Measurements from ENCODE around the gene TDG.
A peak's percentile ranks its signal among the peaks of the same experiment; 100 is the strongest.

TDG gene

DNA sequence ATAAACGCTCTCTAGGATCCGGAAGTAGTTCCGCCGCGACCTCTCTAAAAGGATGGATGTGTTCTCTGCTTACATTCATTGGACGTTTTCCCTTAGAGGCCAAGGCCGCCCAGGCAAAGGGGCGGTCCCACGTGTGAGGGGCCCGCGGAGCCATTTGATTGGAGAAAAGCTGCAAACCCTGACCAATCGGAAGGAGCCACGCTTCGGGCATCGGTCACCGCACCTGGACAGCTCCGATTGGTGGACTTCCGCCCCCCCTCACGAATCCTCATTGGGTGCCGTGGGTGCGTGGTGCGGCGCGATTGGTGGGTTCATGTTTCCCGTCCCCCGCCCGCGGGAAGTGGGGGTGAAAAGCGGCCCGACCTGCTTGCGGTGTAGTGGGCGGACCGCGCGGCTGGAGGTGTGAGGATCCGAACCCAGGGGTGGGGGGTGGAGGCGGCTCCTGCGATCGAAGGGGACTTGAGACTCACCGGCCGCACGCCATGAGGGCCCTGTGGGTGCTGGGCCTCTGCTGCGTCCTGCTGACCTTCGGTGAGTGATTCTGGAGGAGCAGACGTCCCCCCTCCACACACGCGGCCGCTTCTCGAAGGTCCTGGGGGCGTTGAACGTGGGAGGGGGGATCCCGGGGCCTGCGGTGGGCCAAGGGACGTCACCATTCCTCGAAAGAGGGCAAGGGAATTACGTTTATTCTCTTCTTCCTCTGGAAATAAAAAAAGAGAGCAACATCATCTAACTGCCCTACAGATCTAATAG, 35.5 kb upstream of the TDG start, which contains the start of gene HSP90B1:
TSS of gene HSP90B1 (plus strand) at position 377 of the 753 bp plus-strand sequence. CDS start at position 483, 106 bp downstream.
- no peak for TF ChIP-seq CTCF (IDR thresholded peaks at IDR 0.05; ENCODE audit: insufficient read depth, low read depth, low read length, missing control alignments)
- DNase-seq (ENCODE audit: low read depth), result peak; percentile 100
- peak within 1 kb of the TSS; percentile 94 for H3K4me3 ChIP-seq (ENCODE audit: low read length)

DNA sequence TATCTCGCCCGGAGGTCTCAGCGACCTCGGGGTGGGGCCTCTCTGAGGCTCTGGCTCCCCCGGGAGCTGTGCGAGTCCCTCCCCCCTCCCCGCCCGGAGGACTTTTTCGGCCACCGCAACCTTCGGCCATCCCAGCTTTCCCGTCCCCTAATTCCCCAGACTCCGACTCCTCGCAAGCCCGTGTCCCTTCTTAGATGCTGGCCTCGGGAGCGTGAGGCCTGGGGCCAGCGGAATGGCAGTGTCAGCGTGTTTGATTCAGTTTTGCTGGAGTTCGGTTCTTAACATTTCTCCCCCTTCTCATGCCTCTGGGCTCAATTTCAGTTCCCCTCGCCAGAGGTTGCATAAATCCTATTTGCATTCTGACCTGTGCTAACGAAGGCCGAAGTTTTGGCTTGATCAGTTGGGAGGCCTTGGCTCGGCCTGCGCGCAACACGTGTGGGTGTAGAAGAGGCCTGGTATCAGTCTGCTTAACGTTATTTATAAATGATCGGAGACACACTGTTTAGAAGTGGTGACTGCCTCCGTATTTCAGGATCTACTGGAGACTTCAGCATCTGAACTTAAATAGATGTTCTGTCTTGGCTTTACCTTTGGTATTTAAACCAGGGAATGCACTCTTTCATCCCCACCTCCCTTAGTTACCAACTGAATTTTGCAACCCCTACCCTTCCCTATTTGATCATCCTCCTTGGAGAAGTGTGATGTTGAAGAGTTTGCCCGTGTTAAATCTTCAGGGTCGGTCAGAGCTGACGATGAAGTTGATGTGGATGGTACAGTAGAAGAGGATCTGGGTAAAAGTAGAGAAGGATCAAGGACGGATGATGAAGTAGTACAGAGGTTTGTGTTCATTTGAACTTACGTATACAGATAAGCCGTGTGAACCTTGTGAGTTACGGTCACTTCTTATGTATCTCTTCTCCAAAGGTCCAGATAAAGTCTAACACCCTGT, 34.6 kb upstream of the TDG start:
- peak; percentile 33 for DNase-seq (ENCODE audit: low read depth)
- TF ChIP-seq CTCF (IDR thresholded peaks at IDR 0.05; ENCODE audit: insufficient read depth, low read depth, low read length, missing control alignments), result no peak
- H3K4me3 ChIP-seq (ENCODE audit: low read length), result peak overlapping the region; percentile 94

- no peak for TF ChIP-seq CTCF (IDR thresholded peaks at IDR 0.05; ENCODE audit: insufficient read depth, low read depth, low read length, missing control alignments)
- no peak for DNase-seq (ENCODE audit: low read depth)
- H3K4me3 ChIP-seq (ENCODE audit: low read length), result no peak overlapping the region
Observed at GRCh38 chr12:103933237-103933636, 32.4 kb upstream of the TDG start.

DNA sequence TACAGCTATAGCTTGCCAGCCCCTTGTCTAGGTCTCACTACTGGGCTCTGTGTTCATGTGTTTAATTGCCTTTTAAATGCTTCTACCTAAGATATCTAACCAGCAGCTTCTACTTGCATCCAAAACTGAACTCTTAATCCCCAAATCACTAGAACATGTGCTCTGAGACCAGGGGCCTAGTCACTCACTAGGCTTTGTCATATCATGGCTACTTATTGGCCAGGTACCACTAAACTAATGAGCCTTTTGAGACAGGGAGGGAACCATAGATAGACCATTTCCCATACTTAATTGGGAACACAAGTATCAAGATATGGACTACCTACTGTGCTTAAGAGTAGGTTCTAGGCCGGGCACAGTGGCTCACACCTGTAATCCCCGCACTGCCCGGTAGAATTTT, 29.0 kb upstream of the TDG start:
- no peak for DNase-seq (ENCODE audit: low read depth)

DNA sequence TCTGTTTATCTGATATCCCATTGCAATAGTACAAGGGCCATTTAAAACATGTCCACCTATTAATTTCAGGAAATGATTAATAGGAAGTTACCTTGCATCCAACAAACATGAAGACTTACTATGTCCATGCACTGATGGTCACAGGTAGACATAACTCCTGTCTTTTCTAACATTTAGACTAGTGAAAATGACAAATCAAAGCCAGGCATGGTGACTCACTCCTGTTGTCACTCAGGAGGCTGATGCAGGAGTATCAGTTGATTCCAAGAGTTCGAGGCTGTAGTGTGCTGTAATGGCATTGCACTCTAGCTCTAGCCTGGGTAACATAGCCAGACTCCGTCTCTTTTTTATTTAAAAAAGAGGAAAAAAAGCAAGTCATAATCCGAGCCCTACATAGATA, 20.7 kb upstream of the TDG start:
- no peak for TF ChIP-seq CTCF (IDR thresholded peaks at IDR 0.05; ENCODE audit: insufficient read depth, low read depth, low read length, missing control alignments)
- DNase-seq (ENCODE audit: low read depth), result no peak

More for the DNA sequence above, 29.0 kb upstream of the TDG start:
- H3K4me3 ChIP-seq (ENCODE audit: low read length), result no peak overlapping the region
- TF ChIP-seq CTCF (IDR thresholded peaks at IDR 0.05; ENCODE audit: insufficient read depth, low read depth, low read length, missing control alignments), result no peak

DNA sequence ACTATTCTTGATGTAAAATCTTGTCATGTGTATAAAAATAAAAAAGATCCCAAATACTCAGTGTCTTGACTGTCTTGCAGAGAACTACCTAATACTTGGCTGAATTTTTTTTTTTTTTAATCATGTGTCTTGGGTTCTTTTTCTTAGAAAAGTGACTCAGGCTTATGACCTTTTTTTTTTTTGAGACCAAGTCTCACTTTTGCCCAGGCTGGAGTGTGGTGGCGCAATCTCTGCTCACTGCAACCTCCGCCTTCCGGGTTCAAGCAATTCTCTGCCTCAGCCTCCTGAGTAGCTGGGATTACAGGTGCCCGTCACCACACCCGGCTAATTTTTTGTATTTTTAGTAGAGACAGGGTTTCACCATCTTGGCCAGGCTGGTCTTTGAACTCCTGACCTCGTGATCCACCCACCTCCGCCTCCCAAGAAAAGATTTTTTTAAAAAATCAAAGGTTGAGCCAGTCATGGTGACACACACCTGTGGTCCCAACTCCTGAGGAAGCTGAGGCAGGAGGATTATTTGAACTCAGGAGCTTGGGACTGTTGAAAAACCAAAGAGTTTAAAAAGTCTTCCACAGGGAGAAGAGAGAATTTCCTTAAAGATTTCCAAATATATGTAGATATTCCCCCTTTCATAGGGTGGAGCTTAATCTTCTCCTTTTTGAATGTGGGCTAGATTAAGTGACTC, 17.7 kb upstream of the TDG start:
- no peak overlapping the region for H3K4me3 ChIP-seq (ENCODE audit: low read length)
- no peak for DNase-seq (ENCODE audit: low read depth)
- TF ChIP-seq CTCF (IDR thresholded peaks at IDR 0.05; ENCODE audit: insufficient read depth, low read depth, low read length, missing control alignments), result no peak

More for the DNA sequence above, 20.7 kb upstream of the TDG start:
- H3K4me3 ChIP-seq (ENCODE audit: low read length), result no peak overlapping the region

All from epithelial cell of esophagus (primary cell).